ENCODE results near the gene XCL1.
"Not testable (repeated sequence)": the region's sequence is repeated elsewhere in the genome, so short reads cannot be mapped to it uniquely, and the experiment has no call there.

- TF ChIP-seq CTCF (IDR thresholded peaks at IDR 0.05; ENCODE audit: low read depth, low read length); EZH2phosphoT487 (IDR thresholded peaks at IDR 0.05; ENCODE audit: low read depth): not testable (repeated sequence)
These were observed 32.4 kb upstream of the XCL1 start, which contains the start of gene XCL2 for GRCh38 chr1:168543840-168544498.

Data from OCI-LY3 (cell line).